ENCODE measurements around the gene PCSK2. TPM values are rescaled to one million over a fixed set of nuclear protein-coding genes. Genes with fewer than 3 reads are reported as not detected.

PCSK2 gene
- total and polyA plus RNA-seq, 5 donors from 2014 or later: not detected

GRCh38 chr20:17442588-17442987 is 215.7 kb downstream of the PCSK2 start:
- Mint-ChIP-seq H3K27me3 (peaks cover 14% of the 10 kb centered on the region), H3K4me1 (no peaks in the 10 kb centered on the region), H3K36me3 (no peaks in the 10 kb centered on the region), H3K27ac (no peak overlapping the region), H3K4me3 (no peak overlapping the region), H3K9me3 (peaks cover 0 to 3% (median 0%) of the 10 kb centered on the region in 7 donors)
- no peak overlapping the region for H3K27ac ChIP-seq (ENCODE audit: insufficient read depth, low read length, poor library complexity, severe bottlenecking)
- H3K4me1 ChIP-seq (ENCODE audit: control insufficient read depth, insufficient read depth, low read length, poor library complexity, severe bottlenecking): no peaks in the 10 kb centered on the region
- H3K4me3 ChIP-seq (ENCODE audit: low read depth, low read length): no peak overlapping the region
- DNase-seq (no peak), ATAC-seq (ENCODE audit: low read depth in 2 of 2) (no peak)
- no peaks in the 10 kb centered on the region for H3K36me3 ChIP-seq (ENCODE audit: control insufficient read depth, insufficient read depth, low read length)
- H3K9me3 ChIP-seq (ENCODE audit: control insufficient read depth in 2 of 2, low read length in 2 of 2): peaks cover 0 to 2% of the 10 kb centered on the region in 2 experiments
- no peaks in the 10 kb centered on the region for H3K27me3 ChIP-seq (ENCODE audit: control insufficient read depth, insufficient read depth, low read length)

DNA sequence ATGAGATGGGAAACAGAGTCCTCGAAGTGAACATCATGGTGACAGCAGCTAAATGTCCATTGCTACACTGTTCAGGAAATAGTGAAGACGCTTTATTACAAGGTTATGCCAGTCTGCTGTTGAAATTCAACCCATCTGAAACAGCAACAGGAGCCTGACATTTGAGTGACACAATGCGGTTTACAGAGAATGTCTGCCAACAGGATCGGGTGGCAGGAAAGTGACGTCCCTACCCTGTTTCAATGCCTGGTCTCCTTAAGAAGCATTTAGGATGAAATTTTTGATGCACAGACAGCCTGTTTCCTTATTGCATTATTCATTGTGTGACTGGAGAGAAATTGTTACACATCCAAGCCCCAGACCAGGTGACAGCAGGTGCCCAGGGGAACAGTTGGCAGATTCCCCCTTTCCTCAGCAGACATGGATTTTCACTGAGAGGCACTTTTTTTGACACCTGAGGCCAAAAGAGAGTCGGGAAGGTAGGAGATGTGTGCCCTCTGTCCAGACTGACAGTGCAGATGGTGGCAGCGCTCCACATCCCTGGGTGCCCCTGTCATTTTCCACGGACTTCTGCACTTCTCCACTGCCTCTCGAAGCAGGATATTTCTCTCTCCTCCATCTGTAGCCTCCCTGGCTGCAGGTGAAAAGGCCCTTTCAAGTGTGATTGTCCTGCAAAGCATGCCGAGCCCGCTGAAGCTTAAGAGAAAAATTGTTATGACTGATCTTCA is 216.5 kb downstream of the PCSK2 start:
- Histone ChIP-seq H3K27me3 (ENCODE audit: control insufficient read depth, insufficient read depth, low read length) (no peaks in the 10 kb centered on the region), H3K36me3 (ENCODE audit: control insufficient read depth, insufficient read depth, low read length) (no peaks in the 10 kb centered on the region), H3K4me3 (ENCODE audit: low read depth, low read length) (no peak overlapping the region), H3K27ac (ENCODE audit: insufficient read depth, low read length, poor library complexity, severe bottlenecking) (no peak overlapping the region), H3K4me1 (ENCODE audit: control insufficient read depth, insufficient read depth, low read length, poor library complexity, severe bottlenecking) (no peaks in the 10 kb centered on the region), H3K9me3 (ENCODE audit: control insufficient read depth in 2 of 2, low read length in 2 of 2) (peaks cover 0 to 2% of the 10 kb centered on the region in 2 experiments)
- DNase-seq: no peak
- Mint-ChIP-seq H3K4me1 (no peaks in the 10 kb centered on the region), H3K9me3 (peaks cover 0 to 3% (median 0%) of the 10 kb centered on the region in 7 donors), H3K27me3 (peaks cover 14% of the 10 kb centered on the region), H3K4me3 (no peak overlapping the region), H3K36me3 (no peaks in the 10 kb centered on the region), H3K27ac (no peak overlapping the region)
- no peak for ATAC-seq (ENCODE audit: low read depth in 2 of 2)

- Histone ChIP-seq H3K9me3 (ENCODE audit: control insufficient read depth in 2 of 2, low read length in 2 of 2) (peaks cover 0 to 2% of the 10 kb centered on the region in 2 experiments), H3K27me3 (ENCODE audit: control insufficient read depth, insufficient read depth, low read length) (no peaks in the 10 kb centered on the region), H3K36me3 (ENCODE audit: control insufficient read depth, insufficient read depth, low read length) (no peaks in the 10 kb centered on the region), H3K4me3 (ENCODE audit: low read depth, low read length) (no peak overlapping the region), H3K27ac (ENCODE audit: insufficient read depth, low read length, poor library complexity, severe bottlenecking) (no peak overlapping the region), H3K4me1 (ENCODE audit: control insufficient read depth, insufficient read depth, low read length, poor library complexity, severe bottlenecking) (no peaks in the 10 kb centered on the region)
- no peak overlapping the region for H3K27ac Mint-ChIP-seq
- peaks cover 14% of the 10 kb centered on the region for H3K27me3 Mint-ChIP-seq
- H3K4me3 Mint-ChIP-seq: no peak overlapping the region
- peaks cover 0 to 3% (median 0%) of the 10 kb centered on the region in 7 donors for H3K9me3 Mint-ChIP-seq
- ATAC-seq (ENCODE audit: low read depth in 2 of 2): no peak
- no peak for DNase-seq
- no peaks in the 10 kb centered on the region for H3K36me3 Mint-ChIP-seq
- H3K4me1 Mint-ChIP-seq: no peaks in the 10 kb centered on the region
These were observed 217.3 kb downstream of the PCSK2 start for GRCh38 chr20:17444091-17444490.

- no peak overlapping the region for H3K27ac ChIP-seq (ENCODE audit: insufficient read depth, low read length, poor library complexity, severe bottlenecking)
- no peaks in the 10 kb centered on the region for H3K4me1 Mint-ChIP-seq
- peaks cover 0 to 2% of the 10 kb centered on the region in 2 experiments for H3K9me3 ChIP-seq (ENCODE audit: control insufficient read depth in 2 of 2, low read length in 2 of 2)
- no peaks in the 10 kb centered on the region for H3K4me1 ChIP-seq (ENCODE audit: control insufficient read depth, insufficient read depth, low read length, poor library complexity, severe bottlenecking)
- no peak overlapping the region for H3K27ac Mint-ChIP-seq
- H3K27me3 ChIP-seq (ENCODE audit: control insufficient read depth, insufficient read depth, low read length): no peaks in the 10 kb centered on the region
- no peak overlapping the region for H3K4me3 ChIP-seq (ENCODE audit: low read depth, low read length)
- H3K36me3 ChIP-seq (ENCODE audit: control insufficient read depth, insufficient read depth, low read length): no peaks in the 10 kb centered on the region
- DNase-seq (no peak), ATAC-seq (ENCODE audit: low read depth in 2 of 2) (no peak)
- H3K4me3 Mint-ChIP-seq: no peak overlapping the region
- no peaks in the 10 kb centered on the region for H3K36me3 Mint-ChIP-seq
- H3K27me3 Mint-ChIP-seq: peaks cover 14% of the 10 kb centered on the region
- H3K9me3 Mint-ChIP-seq: peaks cover 0 to 3% (median 0%) of the 10 kb centered on the region in 7 donors
These were observed 218.7 kb downstream of the PCSK2 start for GRCh38 chr20:17445543-17445942.

GRCh38 chr20:17446171-17446570 is 219.3 kb downstream of the PCSK2 start:
- no peak overlapping the region for H3K4me3 ChIP-seq (ENCODE audit: low read depth, low read length)
- Mint-ChIP-seq H3K4me3 (no peak overlapping the region), H3K4me1 (no peaks in the 10 kb centered on the region), H3K27ac (no peak overlapping the region), H3K9me3 (peaks cover 0 to 3% (median 0%) of the 10 kb centered on the region in 7 donors), H3K27me3 (peaks cover 11% of the 10 kb centered on the region), H3K36me3 (no peaks in the 10 kb centered on the region)
- H3K4me1 ChIP-seq (ENCODE audit: control insufficient read depth, insufficient read depth, low read length, poor library complexity, severe bottlenecking): no peaks in the 10 kb centered on the region
- DNase-seq (no peak), ATAC-seq (ENCODE audit: low read depth in 2 of 2) (no peak)
- no peak overlapping the region for H3K27ac ChIP-seq (ENCODE audit: insufficient read depth, low read length, poor library complexity, severe bottlenecking)
- H3K9me3 ChIP-seq (ENCODE audit: control insufficient read depth in 2 of 2, low read length in 2 of 2): peaks cover 0 to 2% of the 10 kb centered on the region in 2 experiments
- H3K27me3 ChIP-seq (ENCODE audit: control insufficient read depth, insufficient read depth, low read length): no peaks in the 10 kb centered on the region
- H3K36me3 ChIP-seq (ENCODE audit: control insufficient read depth, insufficient read depth, low read length): no peaks in the 10 kb centered on the region

- no peak for ATAC-seq (ENCODE audit: low read depth in 2 of 2)
- H3K4me1 ChIP-seq (ENCODE audit: control insufficient read depth, insufficient read depth, low read length, poor library complexity, severe bottlenecking): no peaks in the 10 kb centered on the region
- H3K9me3 Mint-ChIP-seq: peaks cover 0 to 2% (median 0%) of the 10 kb centered on the region in 7 donors
These were observed 221.2 kb downstream of the PCSK2 start for GRCh38 chr20:17448071-17448470.

DNA sequence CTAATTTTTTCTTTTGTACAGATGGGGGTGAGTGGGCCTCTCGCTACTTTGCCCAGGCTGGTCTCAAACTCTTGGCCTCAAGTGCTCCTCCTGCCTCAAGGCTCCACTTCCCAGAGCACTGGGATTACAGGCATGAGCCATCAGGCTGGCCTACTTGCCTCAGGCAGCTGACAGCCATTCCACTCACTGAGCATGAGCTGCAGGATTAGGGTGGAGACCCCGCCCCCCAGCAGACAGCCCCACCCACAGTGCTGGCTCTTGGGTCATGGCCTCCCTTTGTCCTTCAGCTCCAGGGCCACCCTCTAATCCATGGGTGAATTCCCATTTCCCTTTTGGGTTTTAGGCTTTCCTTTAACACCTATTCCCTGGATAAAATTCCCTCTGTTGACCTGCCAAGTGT is 222.2 kb downstream of the PCSK2 start:
- no peaks in the 10 kb centered on the region for H3K36me3 Mint-ChIP-seq
- ATAC-seq (ENCODE audit: low read depth in 2 of 2): no peak
- H3K9me3 ChIP-seq (ENCODE audit: control insufficient read depth in 2 of 2, low read length in 2 of 2): no peaks in the 10 kb centered on the region

More at GRCh38 chr20:17448071-17448470, 221.2 kb downstream of the PCSK2 start:
- no peak overlapping the region for H3K27ac ChIP-seq (ENCODE audit: insufficient read depth, low read length, poor library complexity, severe bottlenecking)
- no peaks in the 10 kb centered on the region for H3K4me1 Mint-ChIP-seq
- no peak overlapping the region for H3K4me3 ChIP-seq (ENCODE audit: low read depth, low read length)
- H3K27ac Mint-ChIP-seq: no peak overlapping the region
- DNase-seq: no peak
- peaks cover 10% of the 10 kb centered on the region for H3K27me3 Mint-ChIP-seq
- no peaks in the 10 kb centered on the region for H3K9me3 ChIP-seq (ENCODE audit: control insufficient read depth in 2 of 2, low read length in 2 of 2)
- no peaks in the 10 kb centered on the region for H3K27me3 ChIP-seq (ENCODE audit: control insufficient read depth, insufficient read depth, low read length)
- no peak overlapping the region for H3K4me3 Mint-ChIP-seq
- no peaks in the 10 kb centered on the region for H3K36me3 Mint-ChIP-seq
- no peaks in the 10 kb centered on the region for H3K36me3 ChIP-seq (ENCODE audit: control insufficient read depth, insufficient read depth, low read length)

GRCh38 chr20:17452441-17452840 is 225.6 kb downstream of the PCSK2 start:
- ATAC-seq (ENCODE audit: low read depth in 2 of 2) (no peak), DNase-seq (no peak)
- H3K27me3 Mint-ChIP-seq: peaks cover 17% of the 10 kb centered on the region
- no peaks in the 10 kb centered on the region for H3K36me3 Mint-ChIP-seq
- H3K27ac Mint-ChIP-seq: no peak overlapping the region
- H3K4me3 Mint-ChIP-seq: no peak overlapping the region
- peaks cover 4% of the 10 kb centered on the region for H3K27me3 ChIP-seq (ENCODE audit: control insufficient read depth, insufficient read depth, low read length)
- H3K4me3 ChIP-seq (ENCODE audit: low read depth, low read length): no peak overlapping the region
- no peaks in the 10 kb centered on the region for H3K4me1 ChIP-seq (ENCODE audit: control insufficient read depth, insufficient read depth, low read length, poor library complexity, severe bottlenecking)
- H3K27ac ChIP-seq (ENCODE audit: insufficient read depth, low read length, poor library complexity, severe bottlenecking): no peak overlapping the region
- H3K36me3 ChIP-seq (ENCODE audit: control insufficient read depth, insufficient read depth, low read length): no peaks in the 10 kb centered on the region
- no peaks in the 10 kb centered on the region for H3K4me1 Mint-ChIP-seq
- H3K9me3 Mint-ChIP-seq: peaks cover 0 to 1% (median 0%) of the 10 kb centered on the region in 7 donors
- H3K9me3 ChIP-seq (ENCODE audit: control insufficient read depth in 2 of 2, low read length in 2 of 2): no peaks in the 10 kb centered on the region

More for the DNA sequence above, 222.2 kb downstream of the PCSK2 start:
- H3K27me3 ChIP-seq (ENCODE audit: control insufficient read depth, insufficient read depth, low read length): no peaks in the 10 kb centered on the region
- H3K36me3 ChIP-seq (ENCODE audit: control insufficient read depth, insufficient read depth, low read length): no peaks in the 10 kb centered on the region
- H3K4me3 ChIP-seq (ENCODE audit: low read depth, low read length): no peak overlapping the region
- no peak for DNase-seq
- peaks cover 0 to 2% (median 0%) of the 10 kb centered on the region in 7 donors for H3K9me3 Mint-ChIP-seq
- H3K4me3 Mint-ChIP-seq: no peak overlapping the region
- H3K27ac Mint-ChIP-seq: no peak overlapping the region
- H3K4me1 Mint-ChIP-seq: no peaks in the 10 kb centered on the region
- peaks cover 12% of the 10 kb centered on the region for H3K27me3 Mint-ChIP-seq
- H3K4me1 ChIP-seq (ENCODE audit: control insufficient read depth, insufficient read depth, low read length, poor library complexity, severe bottlenecking): no peaks in the 10 kb centered on the region
- H3K27ac ChIP-seq (ENCODE audit: insufficient read depth, low read length, poor library complexity, severe bottlenecking): no peak overlapping the region
